NCI-H2107 treated with DMSO at 0.1 percent for 48 hours (cell line): ENCODE data around the gene TCF7.

Experiments
- DNase-seq: peaks from one replicate; lab custom pipeline; 2025; ENCODE audit not compliant: unreplicated experiment; lab: John Stamatoyannopoulos, UW

Gene TCF7

GRCh38 chr5:134175921-134176510 lies 61.5 kb downstream of the TCF7 start:
- no peak for DNase-seq

GRCh38 chr5:134176511-134177368 lies 62.3 kb downstream of the TCF7 start, which contains the start of gene SKP1:
Gene SKP1, minus strand, starts transcription at chr5:134176950. Its CDS starts 2,928 bp downstream, at chr5:134174022.
- DNase-seq: peak; percentile 39

- no peak for DNase-seq
These were observed 63.1 kb downstream of the TCF7 start for GRCh38 chr5:134177369-134178095.

DNA sequence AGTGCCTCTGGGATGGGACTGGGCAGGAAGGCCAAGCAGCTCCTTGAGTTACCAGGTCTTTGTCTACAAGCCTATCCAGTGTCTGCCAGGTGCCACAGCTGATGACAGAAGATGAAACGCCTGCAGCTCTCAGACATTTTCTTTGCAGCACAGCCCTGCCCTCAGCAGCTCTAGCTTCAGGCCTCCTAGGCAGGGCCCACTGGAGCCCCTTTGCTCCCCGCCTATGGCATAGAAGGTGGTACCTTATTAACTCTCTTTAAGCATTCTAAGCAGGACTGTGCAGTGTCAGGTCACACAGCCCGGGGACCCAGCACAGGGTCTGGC lies 63.6 kb downstream of the TCF7 start:
- no peak for DNase-seq

GRCh38 chr5:134183481-134183880 lies 69.0 kb downstream of the TCF7 start:
- DNase-seq: no peak

DNA sequence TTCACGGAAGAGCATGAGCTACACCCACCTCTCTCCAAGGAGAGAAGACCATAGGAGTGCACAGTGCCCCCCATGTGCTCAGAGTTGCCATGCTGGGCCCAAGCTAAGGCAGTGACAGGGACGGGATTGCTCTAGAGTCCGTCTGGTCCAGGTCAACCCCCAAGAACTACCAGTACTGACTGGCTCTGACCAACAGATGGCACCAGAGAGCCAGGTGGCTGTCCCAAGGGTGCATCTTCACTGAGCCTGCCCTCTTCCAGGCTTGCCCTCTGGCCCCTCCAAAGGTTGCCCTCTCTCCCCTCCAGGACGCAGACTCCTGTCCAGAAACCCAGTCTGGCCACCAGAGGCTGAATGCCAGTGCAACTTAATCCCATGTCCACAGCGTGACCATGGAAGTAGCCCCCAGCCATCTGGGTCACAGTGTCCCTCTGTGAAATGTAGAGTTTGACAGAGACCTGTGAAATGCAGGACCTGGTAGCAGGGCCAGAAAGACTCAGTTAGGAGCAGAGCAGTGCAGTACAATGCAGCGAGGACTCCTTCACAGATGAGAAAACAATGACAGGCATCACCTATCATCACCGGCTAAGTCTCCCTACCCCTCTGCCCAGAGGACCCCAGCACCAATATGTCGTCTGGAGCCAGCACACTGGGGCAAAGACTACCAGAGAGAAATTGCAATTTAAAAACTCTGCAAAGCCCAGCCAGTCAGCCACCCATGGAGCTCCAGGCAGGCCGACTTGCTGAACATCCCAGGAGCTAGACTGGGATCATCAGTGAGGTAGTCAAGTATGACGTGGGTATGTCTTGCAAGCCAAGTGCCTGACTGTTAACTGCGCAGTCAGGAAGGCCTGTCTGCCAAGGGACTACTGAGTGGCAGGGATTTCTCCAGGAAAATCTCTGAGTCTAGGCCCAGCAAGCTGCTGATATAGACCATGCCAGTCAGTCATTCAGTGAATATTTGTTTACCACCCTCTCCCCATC lies 70.0 kb downstream of the TCF7 start:
- peak; percentile 13 for DNase-seq

DNA sequence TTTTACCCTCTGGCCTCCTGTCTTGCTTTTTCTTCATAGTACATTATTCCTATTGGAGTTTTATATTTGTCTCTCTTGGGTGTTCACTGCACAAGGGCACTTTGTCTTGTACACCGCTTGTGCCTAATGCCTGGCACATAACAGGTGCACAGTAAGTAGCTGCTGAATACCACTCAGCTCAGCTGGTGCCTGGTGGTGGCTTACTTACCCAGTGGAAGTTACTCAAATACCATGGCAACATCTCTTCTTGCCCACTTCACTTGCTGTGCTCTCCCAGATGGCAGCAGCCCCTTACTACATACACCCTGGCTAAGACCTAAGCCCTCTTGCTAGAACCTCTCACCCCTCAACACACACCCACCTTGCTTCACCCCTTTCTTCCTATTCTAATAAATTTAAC lies 73.6 kb downstream of the TCF7 start:
- DNase-seq: no peak

DNA sequence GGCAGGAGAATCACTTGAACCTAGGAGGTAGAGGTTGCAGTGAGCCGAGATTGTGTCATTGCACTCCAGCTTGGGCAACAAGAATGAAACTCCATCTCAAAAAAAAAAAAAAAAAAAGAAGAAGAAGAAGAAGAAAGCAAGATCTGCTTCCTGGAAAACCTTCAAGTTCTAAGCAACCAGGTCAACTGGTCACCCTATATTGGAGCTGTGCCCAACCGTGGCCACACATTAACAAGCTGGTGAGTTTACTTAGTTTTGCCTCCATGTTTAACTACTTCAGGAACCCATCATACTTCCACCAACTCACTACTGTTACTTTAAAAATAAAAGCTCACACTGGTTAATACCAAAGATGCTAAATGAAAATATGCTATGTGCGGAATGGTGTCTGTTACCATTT lies 74.5 kb downstream of the TCF7 start:
- DNase-seq: no peak

- DNase-seq: no peak
These were observed 81.2 kb downstream of the TCF7 start for GRCh38 chr5:134195666-134196065.
